ENCODE results near the gene OR52K2.

Gene OR52K2

DNA sequence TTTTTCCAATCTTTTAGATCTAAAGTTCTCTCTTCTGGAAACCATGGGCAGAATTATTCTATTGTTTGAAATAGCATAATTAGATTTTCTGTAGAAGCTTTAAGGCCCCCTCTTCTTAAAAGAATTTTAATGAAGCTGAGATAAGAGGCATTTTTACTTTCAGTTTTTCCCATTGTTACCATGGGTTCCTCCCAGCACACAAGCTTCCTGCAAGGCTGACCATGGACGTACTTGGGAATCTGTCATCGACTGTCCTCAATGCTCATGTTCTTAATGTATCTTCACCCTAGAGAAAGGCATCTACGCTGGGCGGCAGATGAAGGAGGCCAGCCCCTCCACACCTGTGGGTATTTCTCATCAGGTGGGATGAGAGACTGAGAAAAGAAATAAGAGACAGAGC, 11.1 kb downstream of the OR52K2 start:
- Histone ChIP-seq H3K4me2 (ENCODE audit: low read length) (no peak overlapping the region), H3K27me3 (ENCODE audit: control insufficient read depth, low read length) (no peaks in the 10 kb centered on the region), H3K4me1 (ENCODE audit: control insufficient read depth, low read length) (no peaks in the 10 kb centered on the region), H3K79me2 (ENCODE audit: control insufficient read depth, low read length) (no peaks in the 10 kb centered on the region), H3K4me3 (ENCODE audit: low read length) (no peak overlapping the region), H3K9me3 (ENCODE audit: control insufficient read depth, insufficient read depth, low read length) (no peaks in the 10 kb centered on the region; the same call in 1 of the 2 replicates), H3K36me3 (ENCODE audit: control insufficient read depth, low read length) (no peaks in the 10 kb centered on the region), H3K9me2 (replicated peaks; ENCODE audit: control insufficient read depth, low read length) (no peaks in the 10 kb centered on the region), H3F3A (ENCODE audit: control insufficient read depth, insufficient read depth) (no peaks in the 10 kb centered on the region), H3K27ac (ENCODE audit: low read depth, low read length) (no peak overlapping the region), H4K20me1 (ENCODE audit: control insufficient read depth, insufficient read depth, low read depth, low read length) (no peaks in the 10 kb centered on the region)
- TF ChIP-seq, protein P1, sequence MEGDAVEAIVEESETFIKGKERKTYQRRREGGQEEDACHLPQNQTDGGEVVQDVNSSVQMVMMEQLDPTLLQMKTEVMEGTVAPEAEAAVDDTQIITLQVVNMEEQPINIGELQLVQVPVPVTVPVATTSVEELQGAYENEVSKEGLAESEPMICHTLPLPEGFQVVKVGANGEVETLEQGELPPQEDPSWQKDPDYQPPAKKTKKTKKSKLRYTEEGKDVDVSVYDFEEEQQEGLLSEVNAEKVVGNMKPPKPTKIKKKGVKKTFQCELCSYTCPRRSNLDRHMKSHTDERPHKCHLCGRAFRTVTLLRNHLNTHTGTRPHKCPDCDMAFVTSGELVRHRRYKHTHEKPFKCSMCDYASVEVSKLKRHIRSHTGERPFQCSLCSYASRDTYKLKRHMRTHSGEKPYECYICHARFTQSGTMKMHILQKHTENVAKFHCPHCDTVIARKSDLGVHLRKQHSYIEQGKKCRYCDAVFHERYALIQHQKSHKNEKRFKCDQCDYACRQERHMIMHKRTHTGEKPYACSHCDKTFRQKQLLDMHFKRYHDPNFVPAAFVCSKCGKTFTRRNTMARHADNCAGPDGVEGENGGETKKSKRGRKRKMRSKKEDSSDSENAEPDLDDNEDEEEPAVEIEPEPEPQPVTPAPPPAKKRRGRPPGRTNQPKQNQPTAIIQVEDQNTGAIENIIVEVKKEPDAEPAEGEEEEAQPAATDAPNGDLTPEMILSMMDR (IDR thresholded peaks at IDR 0.05; ENCODE audit: low read depth, low read length, poor library complexity, severe bottlenecking), result no peak
- no peak for TF ChIP-seq EZH2phosphoT487 (IDR thresholded peaks at IDR 0.05; ENCODE audit: borderline replicate concordance, low read length)

DNA sequence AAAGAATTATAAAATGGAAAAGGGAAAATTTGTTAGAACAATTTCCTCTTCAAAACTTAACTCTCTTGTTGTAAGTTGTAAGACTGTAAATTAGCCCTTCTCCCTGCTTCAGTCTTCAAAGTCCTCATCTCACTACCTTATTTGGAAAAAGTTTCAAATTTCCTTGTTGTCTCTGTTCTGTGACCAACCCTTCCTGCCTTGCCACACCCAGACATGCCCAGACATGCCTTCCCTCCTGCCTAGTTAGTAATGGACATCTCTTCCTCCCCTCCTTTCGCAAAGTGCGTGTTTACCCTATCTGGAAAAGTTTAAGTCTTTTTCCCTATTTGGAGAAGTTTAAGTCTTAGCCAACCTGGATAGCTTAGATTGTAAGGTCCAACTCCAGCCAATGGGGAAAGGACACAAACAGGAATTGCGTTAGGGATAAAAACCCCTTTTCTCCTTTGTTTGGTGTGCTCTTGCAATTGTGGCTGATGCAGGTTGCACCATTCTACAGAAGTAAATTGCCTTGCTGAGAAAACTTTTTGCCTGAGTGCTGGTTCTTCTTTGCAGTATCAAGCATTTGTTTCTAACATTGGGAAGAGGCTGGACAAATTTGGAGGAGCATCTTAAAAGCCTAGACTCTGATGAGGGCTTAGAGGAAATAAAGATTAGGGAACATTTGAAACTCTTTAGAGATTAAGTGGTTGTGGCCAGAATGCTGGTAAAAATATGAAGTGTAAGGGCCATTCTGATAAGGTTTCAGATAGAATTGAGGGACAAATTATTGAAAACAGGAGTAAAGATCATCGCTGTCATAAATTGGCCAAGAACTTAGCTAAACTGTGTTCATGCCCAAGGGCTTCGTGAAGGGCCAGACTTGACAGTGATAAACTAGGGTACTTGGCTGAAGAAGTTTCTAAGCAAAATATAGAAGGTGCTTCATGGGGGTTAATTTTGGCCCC, 15.4 kb downstream of the OR52K2 start:
- no peaks in the 10 kb centered on the region for H3K4me1 ChIP-seq (ENCODE audit: control insufficient read depth, low read length)
- no peaks in the 10 kb centered on the region for H3K9me2 ChIP-seq (replicated peaks; ENCODE audit: control insufficient read depth, low read length)
- no peaks in the 10 kb centered on the region for H3K79me2 ChIP-seq (ENCODE audit: control insufficient read depth, low read length)
- no peaks in the 10 kb centered on the region for H3K36me3 ChIP-seq (ENCODE audit: control insufficient read depth, low read length)
- H3K4me2 ChIP-seq (ENCODE audit: low read length), result no peak overlapping the region
- no peaks in the 10 kb centered on the region for H3F3A ChIP-seq (ENCODE audit: control insufficient read depth, insufficient read depth)
- H4K20me1 ChIP-seq (ENCODE audit: control insufficient read depth, insufficient read depth, low read depth, low read length), result no peaks in the 10 kb centered on the region
- H3K27me3 ChIP-seq (ENCODE audit: control insufficient read depth, low read length), result no peaks in the 10 kb centered on the region
- H3K9me3 ChIP-seq (ENCODE audit: control insufficient read depth, insufficient read depth, low read length), result no peaks in the 10 kb centered on the region; the same call in 1 of the 2 replicates
- H3K4me3 ChIP-seq (ENCODE audit: low read length), result no peak overlapping the region
- H3K27ac ChIP-seq (ENCODE audit: low read depth, low read length), result no peak overlapping the region
- TF ChIP-seq, protein P1 (IDR thresholded peaks at IDR 0.05; ENCODE audit: low read depth, low read length, poor library complexity, severe bottlenecking), result no peak
- no peak for TF ChIP-seq EZH2phosphoT487 (IDR thresholded peaks at IDR 0.05; ENCODE audit: borderline replicate concordance, low read length)

DNA sequence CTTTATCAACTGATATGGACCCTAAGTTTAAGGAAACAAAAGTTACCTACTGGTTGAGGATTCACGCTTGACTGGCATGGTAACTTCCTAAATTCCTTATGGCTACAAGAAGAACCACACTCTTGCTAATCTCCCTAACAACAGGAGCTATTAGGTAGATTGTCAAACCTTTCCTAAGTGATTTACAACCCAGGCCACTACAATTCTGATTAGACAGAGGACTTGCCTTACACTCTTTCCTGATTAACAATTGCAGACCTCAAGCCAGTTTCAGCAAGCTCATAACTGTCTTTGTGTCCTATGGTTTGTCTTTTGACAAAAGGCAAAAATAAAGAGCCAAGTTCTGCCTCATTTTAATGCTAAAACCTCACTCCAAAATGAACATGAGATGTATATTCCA, 16.3 kb downstream of the OR52K2 start:
- Histone ChIP-seq H3K9me2 (replicated peaks; ENCODE audit: control insufficient read depth, low read length) (no peaks in the 10 kb centered on the region), H3K79me2 (ENCODE audit: control insufficient read depth, low read length) (no peaks in the 10 kb centered on the region), H3K27me3 (ENCODE audit: control insufficient read depth, low read length) (no peaks in the 10 kb centered on the region), H3K27ac (ENCODE audit: low read depth, low read length) (no peak overlapping the region), H3K4me3 (ENCODE audit: low read length) (no peak overlapping the region), H3K36me3 (ENCODE audit: control insufficient read depth, low read length) (no peaks in the 10 kb centered on the region), H3F3A (ENCODE audit: control insufficient read depth, insufficient read depth) (no peaks in the 10 kb centered on the region), H4K20me1 (ENCODE audit: control insufficient read depth, insufficient read depth, low read depth, low read length) (no peaks in the 10 kb centered on the region), H3K4me1 (ENCODE audit: control insufficient read depth, low read length) (no peaks in the 10 kb centered on the region), H3K9me3 (ENCODE audit: control insufficient read depth, insufficient read depth, low read length) (no peaks in the 10 kb centered on the region; the same call in 1 of the 2 replicates), H3K4me2 (ENCODE audit: low read length) (no peak overlapping the region)
- no peak for TF ChIP-seq EZH2phosphoT487 (IDR thresholded peaks at IDR 0.05; ENCODE audit: borderline replicate concordance, low read length)
- TF ChIP-seq, protein P1 (IDR thresholded peaks at IDR 0.05; ENCODE audit: low read depth, low read length, poor library complexity, severe bottlenecking), result no peak
